ENCODE data around the gene GNA14. TPM values are rescaled to one million over a fixed set of nuclear protein-coding genes. Genes with fewer than 3 reads are reported as not detected.
A peak's percentile ranks its signal among the peaks of the same experiment; 100 is the strongest.

The GNA14 gene
- total and polyA plus RNA-seq, 2 experiments from 2014 or later = 0.21 to 0.36 TPM

DNA sequence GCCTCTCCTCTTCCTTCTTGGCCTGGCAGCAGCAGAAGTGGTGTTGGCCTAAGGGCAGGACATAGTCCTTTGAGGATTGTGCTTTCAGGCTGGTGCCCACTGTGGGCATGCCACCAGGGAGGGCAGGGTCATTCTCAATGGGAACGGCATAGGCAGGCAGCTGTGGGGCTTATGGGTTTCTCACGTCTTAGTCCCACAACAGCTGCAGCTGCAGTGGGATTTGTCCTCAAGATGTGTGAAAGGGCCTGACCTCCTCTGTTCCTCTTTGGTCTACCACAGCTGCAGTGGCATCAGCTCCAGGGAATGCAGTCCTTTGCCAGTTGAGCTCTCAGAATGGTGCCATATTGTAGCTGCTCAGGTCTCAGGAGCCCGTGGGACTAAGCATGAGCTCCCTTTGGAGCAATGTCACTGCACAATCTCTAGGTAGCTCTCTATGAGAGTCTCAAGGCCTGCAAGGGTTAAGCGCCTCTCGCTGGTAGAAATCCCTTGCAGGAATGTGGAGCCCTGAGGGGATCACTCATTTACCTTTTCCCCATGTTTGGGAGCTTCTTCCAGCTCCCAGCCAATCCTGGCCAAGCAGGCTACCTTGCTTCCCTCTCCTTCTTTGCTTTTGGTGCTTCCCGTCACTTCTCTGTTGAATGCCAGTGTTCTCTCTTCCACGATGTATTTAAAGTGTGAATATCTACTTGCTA lies 104.8 kb downstream of the GNA14 start:
- TF ChIP-seq CTCF (IDR thresholded peaks at IDR 0.05; ENCODE audit: low read depth, low read length) = no peak
- no peak for DNase-seq (ENCODE audit: low read depth in 1 of 2, low spot score in 1 of 2)
- no peaks in the 10 kb centered on the region for H3K9me3 ChIP-seq (ENCODE audit: low read depth)

GRCh38 chr9:77541600-77541999 lies 106.5 kb downstream of the GNA14 start:
- Histone ChIP-seq H3K4me1 (ENCODE audit: low read depth) (no peaks in the 10 kb centered on the region), H3K4me3 (no peak overlapping the region), H3K27me3 (no peaks in the 10 kb centered on the region), H3K27ac (no peak overlapping the region), H3K9me3 (ENCODE audit: low read depth) (no peaks in the 10 kb centered on the region), H3K36me3 (no peaks in the 10 kb centered on the region)
- TF ChIP-seq CTCF (IDR thresholded peaks at IDR 0.05; ENCODE audit: low read depth, low read length) = no peak
- no peak for DNase-seq (ENCODE audit: low read depth in 1 of 2, low spot score in 1 of 2)

More for the DNA sequence above, 104.8 kb downstream of the GNA14 start:
- H3K4me3 ChIP-seq = no peak overlapping the region
- H3K4me1 ChIP-seq (ENCODE audit: low read depth) = no peaks in the 10 kb centered on the region
- H3K27ac ChIP-seq = no peak overlapping the region
- no peaks in the 10 kb centered on the region for H3K36me3 ChIP-seq
- H3K27me3 ChIP-seq = no peaks in the 10 kb centered on the region

GRCh38 chr9:77541055-77541454 lies 107.1 kb downstream of the GNA14 start:
- TF ChIP-seq CTCF (IDR thresholded peaks at IDR 0.05; ENCODE audit: low read depth, low read length) = no peak
- no peaks in the 10 kb centered on the region for H3K9me3 ChIP-seq (ENCODE audit: low read depth)
- H3K4me1 ChIP-seq (ENCODE audit: low read depth) = no peaks in the 10 kb centered on the region
- no peaks in the 10 kb centered on the region for H3K27me3 ChIP-seq
- no peak overlapping the region for H3K27ac ChIP-seq
- no peaks in the 10 kb centered on the region for H3K36me3 ChIP-seq
- DNase-seq (ENCODE audit: low read depth in 1 of 2, low spot score in 1 of 2) = no peak
- H3K4me3 ChIP-seq = no peak overlapping the region

DNA sequence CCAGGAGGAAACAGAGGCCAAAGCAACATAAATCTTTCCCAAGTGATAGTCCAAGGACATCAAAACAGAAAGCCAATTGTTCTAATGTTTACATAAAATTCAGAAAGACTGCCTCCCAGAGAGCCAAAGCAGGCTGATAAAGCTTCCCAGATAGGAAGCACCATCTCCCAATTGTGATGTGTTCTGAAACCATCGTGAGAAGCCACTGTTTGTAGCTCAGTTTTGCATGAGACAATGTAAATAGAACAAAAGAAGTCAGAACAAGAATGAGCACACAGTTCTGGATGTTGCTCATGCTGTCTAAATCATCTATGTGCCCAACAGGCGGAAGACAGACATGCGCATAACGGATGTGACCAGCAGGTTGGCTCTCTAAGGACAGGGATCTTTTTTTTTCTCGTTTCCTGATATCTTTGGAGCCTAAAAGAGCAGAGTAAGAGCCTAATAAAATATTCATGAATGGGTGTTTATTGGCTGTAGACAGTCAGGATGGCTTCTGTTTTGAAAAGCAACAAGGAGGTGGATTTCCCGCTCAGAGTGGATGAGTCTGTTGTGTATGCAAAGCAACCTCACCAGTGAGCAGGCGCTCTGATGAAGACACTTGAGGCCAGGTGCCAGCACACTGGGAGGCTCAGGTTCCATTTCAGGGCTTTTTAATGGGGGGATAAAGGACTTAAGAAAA lies 113.6 kb downstream of the GNA14 start:
- no peaks in the 10 kb centered on the region for H3K4me1 ChIP-seq (ENCODE audit: low read depth)
- H3K27ac ChIP-seq = no peak overlapping the region
- H3K27me3 ChIP-seq = no peaks in the 10 kb centered on the region
- peak in 1 of 2 donors; percentile 34 for DNase-seq (ENCODE audit: low read depth in 1 of 2, low spot score in 1 of 2)
- H3K4me3 ChIP-seq = no peak overlapping the region
- no peak for TF ChIP-seq CTCF (IDR thresholded peaks at IDR 0.05; ENCODE audit: low read depth, low read length)
- no peaks in the 10 kb centered on the region for H3K36me3 ChIP-seq
- no peaks in the 10 kb centered on the region for H3K9me3 ChIP-seq (ENCODE audit: low read depth)

- H3K27me3 ChIP-seq = no peaks in the 10 kb centered on the region
- H3K36me3 ChIP-seq = no peaks in the 10 kb centered on the region
- no peak overlapping the region for H3K4me3 ChIP-seq
- no peaks in the 10 kb centered on the region for H3K4me1 ChIP-seq (ENCODE audit: low read depth)
- no peak overlapping the region for H3K27ac ChIP-seq
- no peak for TF ChIP-seq CTCF (IDR thresholded peaks at IDR 0.05; ENCODE audit: low read depth, low read length)
- no peaks in the 10 kb centered on the region for H3K9me3 ChIP-seq (ENCODE audit: low read depth)
- DNase-seq (ENCODE audit: low read depth in 1 of 2, low spot score in 1 of 2) = no peak
Observed at GRCh38 chr9:77533671-77534070, 114.5 kb downstream of the GNA14 start.
